ENCODE results near the gene NFE2L2.
"Not testable (repeated sequence)": the region's sequence is repeated elsewhere in the genome, so short reads cannot be mapped to it uniquely, and the experiment has no call there.

The NFE2L2 gene

DNA sequence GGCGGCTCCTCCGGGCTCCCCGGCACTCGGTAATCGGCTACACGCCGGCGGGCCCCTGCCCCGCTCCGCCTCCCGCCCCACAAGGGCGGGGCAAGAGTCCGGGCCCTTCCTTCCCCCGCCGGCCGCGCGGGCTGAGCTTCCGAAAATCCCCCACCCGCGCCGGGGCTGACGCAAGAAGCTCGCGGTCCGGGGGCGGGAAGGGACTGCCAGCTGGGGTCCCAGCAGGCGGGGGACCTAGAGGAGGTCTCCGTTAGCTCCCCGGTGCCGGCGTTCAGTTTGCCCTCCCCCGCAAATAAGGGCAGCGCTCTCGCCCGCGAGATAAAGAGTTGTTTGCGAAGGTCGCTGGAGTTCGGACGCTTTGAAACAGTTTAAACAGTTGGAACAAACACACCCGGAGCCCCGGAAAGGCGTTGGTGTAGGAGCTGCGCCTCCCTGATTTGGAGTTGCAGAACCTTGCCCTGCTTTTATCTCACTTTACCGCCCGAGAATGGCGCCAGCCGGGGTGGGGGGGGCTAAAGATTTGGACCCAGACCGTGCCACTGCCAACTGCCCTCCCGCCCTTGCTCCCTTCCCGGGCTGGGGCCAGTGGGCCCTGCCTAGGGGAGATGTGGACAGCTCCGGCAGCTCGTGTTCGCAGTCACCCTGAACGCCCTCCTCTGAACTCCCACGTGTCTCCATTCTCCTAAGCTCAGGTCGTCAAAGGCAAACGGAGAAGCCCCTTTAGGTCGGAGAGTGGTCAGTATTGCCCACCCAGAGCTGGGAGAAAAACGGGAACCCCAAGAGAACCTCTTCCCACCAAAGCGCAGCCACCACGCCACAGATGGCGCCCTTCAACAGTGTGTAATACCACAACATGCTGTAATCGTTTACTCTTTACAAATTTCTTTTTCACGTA, at the start of gene NFE2L2:
Gene NFE2L2, minus strand, starts transcription at position 35 of the 895 bp plus-strand sequence. CDS start 151 bp downstream, outside the sequence.
- peak; percentile 90 to 93 for DNase-seq

DNA sequence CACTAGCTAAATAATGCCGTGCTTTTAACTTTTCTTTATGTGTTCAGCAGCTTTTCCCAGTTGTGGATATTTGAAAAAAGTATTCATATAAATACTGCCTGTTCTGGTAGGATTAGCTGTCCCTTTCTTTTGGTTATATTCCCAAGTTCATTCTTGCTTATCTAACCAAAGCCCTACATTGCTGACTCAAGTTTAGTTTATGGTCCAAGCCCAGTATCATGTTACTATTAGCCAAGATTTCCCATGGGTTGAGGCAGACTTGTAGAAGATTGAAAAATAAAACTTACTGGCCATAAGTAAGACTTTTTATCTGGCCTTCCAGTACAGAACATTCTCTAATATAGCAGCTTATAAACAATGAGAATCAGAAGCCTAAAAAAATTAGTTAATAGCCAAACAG, 49.7 kb upstream of the NFE2L2 start:
- no peak for DNase-seq

DNA sequence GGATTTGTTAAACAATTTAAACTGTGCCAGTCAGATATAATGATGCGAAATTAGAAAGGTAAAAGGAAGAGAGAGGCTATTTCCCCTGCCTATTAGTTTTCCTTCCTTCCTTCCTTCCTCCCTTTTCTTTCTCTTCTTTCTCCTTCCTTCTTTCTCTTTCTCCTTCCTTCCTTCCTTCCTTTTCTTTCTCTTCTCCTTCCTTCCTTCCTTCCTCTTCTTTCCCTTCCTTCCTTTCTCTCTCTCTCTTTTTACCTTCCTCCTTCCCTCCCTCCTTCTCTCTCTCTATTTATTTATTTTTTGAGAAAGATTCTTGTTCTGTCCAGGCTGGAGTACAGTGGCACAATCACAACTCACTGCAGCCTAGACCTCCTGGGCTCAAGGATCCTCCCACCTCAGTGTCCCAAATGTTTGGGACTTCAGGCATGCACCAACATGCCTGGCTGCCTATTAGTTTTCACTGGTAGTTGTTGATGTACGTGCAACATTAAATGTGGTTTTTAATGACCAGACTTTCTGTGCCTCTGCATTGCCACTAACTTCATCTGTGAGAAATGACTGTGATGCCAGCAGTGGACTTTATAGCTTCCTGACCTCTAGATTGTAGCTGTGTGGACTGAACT, 48.7 kb upstream of the NFE2L2 start:
- no peak for DNase-seq

DNA sequence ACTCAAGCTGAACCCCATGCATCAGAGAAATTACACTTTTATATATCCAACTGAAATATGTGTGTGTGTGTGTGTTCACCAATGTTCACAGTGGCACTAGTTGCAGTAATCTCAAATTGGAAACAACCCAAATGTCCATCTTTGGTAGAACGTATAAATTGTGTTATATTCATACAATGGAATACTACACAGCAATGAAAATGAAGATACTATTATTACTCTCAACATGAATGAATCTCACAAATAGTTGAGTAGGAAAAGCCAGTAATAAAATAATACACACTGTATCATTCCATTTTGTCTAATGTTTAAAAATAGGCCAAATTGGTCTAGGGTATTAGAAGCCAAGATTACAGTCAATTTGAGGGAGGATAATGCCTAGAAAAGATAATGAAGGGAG, 48.0 kb upstream of the NFE2L2 start:
- DNase-seq: no peak

DNA sequence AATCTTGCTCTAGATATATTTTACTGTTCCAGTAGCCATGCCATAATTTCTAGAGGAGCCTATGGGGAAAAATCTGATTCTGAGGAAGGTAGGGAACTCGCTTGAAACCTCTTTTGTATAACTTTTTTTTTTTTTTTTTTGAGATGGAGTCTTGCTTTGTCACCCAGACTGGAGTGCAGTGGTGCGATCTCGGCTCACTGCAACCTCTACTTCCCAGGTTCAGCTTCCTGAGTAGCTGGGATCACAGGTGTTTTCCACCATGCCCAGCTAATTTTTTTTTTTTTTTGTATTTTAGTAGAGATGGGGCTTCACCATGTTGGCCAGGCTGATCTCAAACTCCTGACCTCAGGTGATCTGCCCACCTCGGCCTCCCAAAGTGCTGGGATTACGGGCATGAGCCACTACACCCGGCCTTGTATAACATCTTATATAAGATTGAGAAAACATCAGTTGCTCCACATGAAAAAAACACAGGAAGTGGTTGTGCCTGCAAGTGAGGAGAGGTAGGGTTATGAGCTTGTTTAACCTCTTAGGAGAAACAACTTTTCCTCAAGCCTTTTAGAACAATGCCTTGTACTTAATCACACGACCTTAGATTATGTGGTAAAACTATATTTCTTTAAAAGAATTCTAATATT, 45.3 kb upstream of the NFE2L2 start:
- DNase-seq: not testable (repeated sequence)

DNA sequence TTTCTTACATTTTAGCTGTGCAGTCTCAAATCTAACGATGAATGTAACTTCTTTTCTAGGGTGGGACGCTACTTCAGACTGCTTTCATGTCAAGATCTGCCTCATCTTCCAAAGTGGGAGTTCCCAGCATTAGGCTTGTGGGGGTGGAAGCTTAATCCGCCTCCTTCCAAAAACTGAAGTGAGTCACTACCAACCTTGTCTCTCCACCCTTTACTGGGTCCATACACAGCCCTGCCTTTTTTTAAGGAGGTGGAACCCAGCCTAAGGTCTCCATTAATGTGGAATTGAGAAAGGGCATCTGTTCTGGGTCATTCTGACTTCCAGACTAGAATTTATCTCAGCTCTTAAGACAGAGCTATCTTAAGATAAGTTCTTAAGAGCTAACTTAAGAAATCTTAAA, 42.0 kb upstream of the NFE2L2 start:
- no peak for DNase-seq

DNA sequence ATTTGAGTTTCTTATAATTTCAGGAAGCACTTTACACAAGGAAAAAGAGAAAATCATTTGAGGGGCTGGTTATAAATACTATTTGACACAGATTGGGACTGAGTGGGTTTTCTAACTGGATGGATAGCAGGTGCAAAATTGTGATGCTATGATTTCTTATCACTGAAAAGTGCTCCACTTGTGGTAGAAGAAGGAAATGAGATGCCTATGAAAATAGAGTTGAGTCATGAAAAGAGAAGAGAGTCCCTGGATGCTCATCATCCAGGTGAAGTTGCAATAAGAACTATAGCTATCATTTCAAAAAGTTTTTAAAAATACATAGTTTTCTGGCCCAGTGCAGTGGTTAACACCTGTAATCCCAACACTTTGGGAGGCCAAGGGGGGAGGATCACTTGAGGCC, 39.4 kb upstream of the NFE2L2 start:
- DNase-seq: no peak

DNA sequence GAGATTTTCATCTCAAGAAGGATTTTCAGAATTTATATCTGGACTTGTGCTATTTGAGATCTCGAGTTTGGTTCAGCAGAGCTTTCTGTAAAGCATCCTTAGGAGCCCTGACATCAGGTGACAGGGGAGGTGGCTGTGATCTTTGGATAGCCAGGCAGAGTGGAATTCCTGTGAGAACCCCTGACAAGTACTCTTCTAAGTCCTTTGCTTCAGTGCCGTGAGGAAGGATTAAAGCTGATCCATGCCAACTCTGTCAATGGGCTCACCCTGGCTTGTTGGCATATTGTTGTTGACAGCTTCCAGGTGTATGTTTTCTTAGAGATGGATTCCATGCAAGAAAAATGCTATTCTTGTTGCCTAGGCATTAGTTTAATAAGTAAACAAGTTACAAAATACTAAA, 38.0 kb upstream of the NFE2L2 start:
- DNase-seq: no peak

DNA sequence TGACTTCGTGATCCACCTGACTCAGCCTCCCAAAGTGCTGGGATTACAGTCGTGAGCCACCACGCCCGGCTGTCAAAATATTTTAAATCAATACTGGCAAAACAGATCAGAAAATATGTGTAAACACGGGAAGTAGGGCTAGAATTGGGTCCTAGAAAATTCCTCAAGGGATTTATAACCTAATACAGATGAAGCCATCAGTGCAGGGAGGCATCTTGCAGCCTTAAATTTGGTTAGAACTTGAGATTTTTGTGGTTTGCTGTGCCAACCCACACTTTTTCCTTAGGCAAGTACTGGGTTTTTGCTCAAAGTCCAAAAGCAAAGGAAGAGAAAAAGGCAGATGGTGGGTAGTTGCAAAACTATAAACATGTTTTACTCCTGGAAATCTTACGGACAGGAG, 33.7 kb upstream of the NFE2L2 start:
- DNase-seq: no peak

DNA sequence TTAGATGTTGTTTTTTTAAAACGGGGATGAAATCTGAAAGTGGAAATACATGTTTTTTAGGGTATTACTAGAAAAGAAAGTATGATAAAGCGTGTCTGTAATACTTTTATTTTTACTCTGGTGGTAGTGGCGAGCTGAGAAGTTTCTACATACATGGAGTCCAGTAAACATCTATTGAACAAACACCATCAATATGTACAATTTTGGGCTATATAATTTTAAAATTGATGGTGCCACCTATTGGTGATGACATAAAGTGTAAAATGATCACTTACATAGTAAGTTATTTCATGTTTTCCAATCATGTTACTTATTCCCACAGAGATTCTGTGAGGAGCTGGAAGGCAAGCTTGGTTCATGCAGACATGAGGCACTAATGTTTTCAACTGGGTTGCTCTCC, 31.5 kb upstream of the NFE2L2 start:
- no peak for DNase-seq

DNA sequence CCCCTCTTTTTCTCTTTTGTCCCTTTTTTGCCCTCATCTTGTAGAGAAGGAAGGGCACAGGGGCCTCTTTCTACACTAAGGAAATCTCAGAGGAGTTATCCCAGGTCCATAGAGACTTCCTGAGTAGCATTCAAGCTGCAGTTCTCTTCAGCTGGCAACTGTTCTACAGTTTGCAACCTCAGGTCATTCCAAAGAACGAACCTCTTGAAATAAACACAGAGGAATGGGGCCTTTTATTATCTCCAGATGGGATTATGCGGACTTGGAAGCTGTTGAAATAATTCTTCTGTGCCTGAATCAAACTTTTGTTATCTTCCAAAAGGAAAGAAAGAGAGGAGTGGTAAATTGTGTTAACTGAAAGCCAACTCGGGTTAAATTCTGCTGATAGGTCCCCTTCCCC, 31.0 kb upstream of the NFE2L2 start:
- DNase-seq: no peak

DNA sequence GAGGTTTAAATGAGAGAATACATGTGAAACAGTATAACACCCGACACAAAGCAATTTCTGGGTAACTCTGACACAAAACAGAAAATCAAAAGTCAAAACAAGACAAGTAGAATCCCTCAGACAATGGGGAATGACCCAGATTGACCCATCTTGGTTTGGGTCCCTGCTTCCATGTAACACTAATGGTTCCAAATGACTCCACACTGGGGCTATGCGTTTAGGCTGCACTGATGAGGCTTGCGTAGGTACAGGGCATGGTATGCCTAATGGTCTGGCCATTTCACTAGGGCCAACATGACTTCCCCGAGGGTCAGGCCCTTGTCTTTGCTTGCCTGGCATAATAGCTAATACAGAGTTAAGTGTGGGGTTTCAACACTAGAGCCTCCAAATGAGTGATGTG, 27.2 kb upstream of the NFE2L2 start:
- no peak for DNase-seq

DNA sequence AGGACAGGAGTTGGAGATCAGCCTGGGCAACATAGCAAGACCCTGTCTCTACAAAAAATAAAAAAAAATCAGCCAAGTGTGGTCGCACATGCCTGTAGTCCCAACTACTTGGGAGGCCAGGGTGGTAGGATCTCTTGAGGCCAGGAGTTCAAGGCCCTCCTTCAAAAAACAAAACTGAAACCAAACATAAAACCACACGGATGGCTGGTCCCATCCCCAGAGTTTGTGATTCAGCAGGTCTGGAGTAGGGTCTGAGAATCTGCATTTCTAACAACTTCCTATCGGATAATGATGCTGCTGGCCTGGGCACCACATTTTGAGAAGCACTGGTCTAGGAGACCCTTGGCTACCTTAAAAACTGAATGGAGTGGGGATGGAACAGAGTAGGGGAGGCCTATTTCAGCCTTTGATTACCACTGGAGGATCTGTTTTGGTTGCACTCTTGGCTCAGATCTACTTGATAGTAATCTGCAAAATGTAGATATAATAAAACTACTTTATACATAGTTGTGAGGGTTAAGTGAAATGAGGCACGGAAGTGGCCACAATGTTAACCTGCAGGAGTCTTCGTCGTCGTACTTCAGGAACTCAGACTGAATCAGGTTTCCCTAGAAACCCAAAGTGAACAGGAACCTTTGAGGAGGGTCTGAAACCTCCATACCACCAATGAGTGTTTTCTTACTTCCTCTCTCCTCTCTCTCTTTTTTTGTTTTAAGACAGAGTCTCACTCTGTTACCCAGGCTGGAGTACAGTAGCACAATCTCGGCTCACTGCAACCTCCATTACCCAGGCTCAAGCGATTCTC, 25.5 kb upstream of the NFE2L2 start:
- no peak for DNase-seq

DNA sequence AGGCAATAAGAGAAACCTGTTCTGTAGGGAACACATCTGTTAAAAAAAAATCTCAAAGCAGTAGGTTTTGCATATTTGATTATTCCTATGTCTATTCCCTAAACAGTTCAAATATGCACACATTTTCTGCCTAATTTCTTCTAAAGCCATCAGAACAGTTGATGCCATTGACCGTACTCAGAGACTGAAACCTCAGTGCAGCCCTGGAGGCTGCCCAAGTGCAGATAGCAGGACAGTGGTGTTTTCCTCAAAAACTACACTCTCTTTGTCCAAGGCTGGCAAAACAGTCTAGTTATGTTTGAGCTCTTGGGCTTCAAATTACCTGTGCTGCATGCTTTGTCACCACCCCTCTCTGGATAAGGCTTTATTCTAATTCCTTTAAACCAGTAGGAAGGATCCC, 23.3 kb upstream of the NFE2L2 start:
- DNase-seq: no peak

DNA sequence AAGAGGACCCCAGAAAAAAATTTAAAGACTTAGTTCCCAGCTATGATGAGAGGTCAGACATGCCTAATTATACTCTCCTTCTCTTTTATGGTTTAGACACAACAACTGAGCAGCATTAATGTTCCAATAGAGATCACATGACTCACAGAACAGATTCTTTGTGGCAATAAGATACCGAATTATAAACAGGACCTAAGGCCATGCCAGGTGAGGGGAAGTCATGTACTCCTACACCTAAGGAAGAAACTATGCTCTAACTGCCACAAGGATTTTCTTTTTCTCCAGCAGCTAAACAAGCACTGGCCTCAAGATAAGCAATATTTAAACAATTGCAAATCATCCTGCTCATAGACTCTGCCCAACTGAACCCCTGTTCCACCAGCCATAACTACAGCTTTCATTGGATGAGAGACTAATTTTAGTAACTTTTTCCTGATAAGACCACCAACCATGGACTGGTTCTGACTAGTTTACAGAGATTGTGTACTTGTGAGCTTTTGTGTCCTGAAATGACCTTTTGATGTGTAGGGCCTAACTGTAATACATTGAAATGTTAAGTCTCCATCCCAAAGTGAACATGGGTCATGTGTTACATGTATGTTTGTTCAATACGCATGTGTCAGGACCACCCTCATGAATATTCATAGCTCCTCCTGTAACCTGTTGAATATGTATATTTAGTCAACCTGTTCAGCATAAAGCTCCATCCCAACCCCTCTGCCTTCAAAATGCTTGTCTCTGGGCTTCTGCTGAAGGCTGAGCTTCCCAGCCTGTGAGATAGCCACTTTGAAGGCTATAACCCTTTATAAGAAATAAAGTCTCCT, 21.6 kb upstream of the NFE2L2 start:
- DNase-seq: no peak

DNA sequence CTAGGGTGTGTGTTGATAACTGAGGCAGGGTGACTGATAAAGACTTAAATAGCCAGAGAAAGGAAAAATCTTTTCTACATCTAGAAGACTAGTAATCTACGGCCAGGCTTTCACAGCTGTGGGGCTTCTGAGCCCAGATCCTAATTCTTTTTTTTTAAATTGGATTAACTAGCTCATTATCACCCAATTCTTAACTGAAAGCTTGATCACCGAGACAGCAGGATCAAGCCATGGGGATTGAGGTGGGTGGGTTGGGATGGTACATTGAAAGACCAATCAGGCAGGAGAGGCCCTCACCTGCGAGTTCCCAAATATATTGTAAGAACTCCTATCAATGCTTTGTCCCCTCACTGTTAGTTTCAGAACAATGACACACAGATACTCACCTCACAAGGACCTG, 20.0 kb upstream of the NFE2L2 start:
- DNase-seq: no peak

DNA sequence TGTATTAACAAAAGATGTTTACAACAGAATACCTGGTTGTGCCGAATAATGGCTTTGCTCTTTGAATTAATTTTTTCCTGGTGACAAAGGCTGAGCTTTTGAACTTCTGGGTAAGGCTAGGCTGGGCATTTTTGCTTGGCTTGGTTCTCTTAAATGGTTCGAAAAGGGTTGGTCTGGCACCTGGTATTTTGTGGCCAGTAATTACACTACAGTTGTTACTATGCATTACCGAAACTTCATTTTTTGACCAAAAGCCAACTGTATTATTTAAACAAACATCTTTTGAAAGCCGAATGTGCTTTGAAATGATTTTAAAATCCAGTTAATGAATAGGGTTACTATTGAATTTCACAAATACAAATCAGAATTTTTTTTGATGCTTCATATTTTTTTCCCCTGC, 19.4 kb upstream of the NFE2L2 start:
- DNase-seq: peak in 1 of 2 experiments; percentile 24

DNA sequence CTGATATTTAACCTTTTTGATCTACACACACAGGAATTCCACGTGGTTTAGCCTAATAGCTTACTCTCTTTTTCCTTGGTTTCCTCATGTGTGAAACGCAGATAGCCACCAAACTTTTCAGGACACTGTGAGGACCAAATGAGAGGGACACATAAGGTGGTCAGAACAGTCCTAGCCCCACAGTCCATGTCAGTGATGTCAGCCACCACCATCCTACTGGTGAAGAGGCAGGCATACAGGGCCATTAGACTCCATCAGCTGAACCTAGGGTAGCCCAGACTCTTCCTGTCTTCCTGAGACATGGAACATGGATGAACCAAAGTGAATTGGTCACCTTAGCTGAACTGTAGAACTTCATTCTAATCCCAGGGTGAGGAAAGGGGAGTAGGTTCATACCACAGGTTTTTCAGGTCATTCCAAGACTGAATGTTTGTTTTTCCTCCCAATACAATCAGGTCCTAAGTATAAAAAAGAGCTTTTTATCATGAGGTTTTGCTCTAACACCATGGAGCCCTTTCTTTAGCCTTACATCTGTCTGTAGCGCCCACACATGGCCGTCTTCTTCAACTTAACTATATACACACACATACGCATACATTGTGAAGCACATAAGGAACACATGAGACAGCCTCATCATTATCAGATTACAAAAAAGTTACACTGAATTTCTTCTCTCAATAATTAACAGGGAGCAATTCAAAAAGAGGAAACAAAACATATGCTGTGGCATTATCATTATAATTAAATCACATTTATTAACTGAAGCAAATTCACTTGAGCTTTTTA, 18.5 kb upstream of the NFE2L2 start:
- no peak for DNase-seq

DNA sequence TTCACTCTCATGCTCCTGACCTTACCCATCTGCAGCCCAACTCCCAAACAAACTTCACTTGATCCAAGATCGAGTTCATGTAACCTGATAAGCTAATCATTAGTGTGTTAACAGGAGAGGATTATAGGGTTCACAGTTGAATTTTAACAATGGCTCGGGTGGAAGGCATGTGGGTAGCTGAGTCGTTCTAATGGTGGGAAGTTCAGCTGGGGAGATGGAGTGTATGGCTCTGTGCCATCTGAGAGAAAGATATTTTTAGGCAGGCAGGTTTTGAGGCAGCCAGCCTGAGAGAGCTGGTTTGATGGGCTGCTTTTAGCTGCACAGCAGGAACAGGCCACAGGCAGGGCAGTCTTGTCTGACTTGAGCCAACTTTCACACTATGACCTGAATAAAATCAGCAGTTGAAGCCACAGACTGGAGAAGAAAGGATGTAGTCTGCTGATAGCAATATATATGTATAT, 17.7 kb upstream of the NFE2L2 start:
- peak in 1 of 2 experiments; percentile 57 for DNase-seq

DNA sequence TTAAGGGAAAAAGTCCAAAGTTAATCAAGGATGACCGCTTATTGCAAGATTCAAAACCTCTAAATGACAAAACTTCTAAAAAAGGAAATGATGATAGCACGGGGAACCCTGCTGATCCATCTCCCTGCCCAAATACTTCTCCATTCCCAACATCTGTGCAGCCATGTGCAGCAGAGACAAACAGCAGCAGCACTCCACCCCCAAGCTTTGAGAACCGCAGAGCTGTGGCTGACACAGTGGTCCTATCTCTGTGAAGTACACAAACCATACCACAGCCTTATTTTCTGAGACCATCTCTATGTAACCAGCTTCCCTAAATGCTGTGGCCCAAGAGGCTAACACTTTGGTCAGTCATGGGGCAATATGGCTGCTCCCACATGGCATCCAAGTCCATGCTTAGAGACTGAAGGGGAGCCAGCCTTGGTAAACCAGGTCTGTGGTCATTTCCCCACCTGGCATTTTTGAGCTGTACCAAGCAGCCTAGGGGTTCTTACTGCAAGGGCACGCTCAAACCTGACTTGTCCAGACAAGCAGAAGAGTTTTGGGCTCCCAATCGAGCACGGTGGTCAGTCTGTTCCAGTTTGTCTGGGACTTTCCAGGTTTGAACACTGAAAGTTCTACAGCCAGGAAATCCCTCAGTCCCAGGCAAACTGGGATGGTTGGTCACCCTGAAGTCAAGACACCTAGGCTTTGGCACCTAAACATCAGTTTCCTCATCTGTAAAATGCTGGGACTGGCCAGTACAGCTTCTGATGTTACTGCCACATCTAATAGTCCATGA, 17.1 kb upstream of the NFE2L2 start:
- no peak for DNase-seq

Data from NCI-H2081 (cell line).